ENCODE measurements around the gene PTGFR.

PTGFR gene

DNA sequence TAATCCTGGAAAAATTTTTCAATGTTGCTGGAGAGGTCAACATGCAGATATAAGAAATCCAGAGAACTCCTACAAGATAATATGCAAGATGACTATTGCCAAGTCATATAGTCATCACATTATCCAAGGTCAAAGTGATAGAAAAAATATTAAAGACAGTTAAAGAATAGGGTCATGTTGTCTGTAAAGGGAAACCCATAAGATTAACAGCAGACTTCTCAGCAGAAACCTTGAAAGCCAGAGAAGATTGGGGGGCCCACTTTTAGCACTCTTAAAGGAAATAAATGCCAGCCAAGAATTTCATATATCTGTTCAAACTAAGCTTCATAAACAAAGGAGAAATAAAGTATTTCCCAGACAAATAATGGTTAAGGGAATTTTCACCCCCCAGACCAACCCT lies 64.1 kb downstream of the PTGFR start:
- TF ChIP-seq SNAI2 (CRISPR knock-in tag; IDR thresholded peaks at IDR 0.05), result no peak
- TF ChIP-seq, protein P1, sequence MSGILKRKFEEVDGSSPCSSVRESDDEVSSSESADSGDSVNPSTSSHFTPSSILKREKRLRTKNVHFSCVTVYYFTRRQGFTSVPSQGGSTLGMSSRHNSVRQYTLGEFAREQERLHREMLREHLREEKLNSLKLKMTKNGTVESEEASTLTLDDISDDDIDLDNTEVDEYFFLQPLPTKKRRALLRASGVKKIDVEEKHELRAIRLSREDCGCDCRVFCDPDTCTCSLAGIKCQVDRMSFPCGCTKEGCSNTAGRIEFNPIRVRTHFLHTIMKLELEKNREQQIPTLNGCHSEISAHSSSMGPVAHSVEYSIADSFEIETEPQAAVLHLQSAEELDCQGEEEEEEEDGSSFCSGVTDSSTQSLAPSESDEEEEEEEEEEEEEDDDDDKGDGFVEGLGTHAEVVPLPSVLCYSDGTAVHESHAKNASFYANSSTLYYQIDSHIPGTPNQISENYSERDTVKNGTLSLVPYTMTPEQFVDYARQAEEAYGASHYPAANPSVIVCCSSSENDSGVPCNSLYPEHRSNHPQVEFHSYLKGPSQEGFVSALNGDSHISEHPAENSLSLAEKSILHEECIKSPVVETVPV (CRISPR knock-in tag; IDR thresholded peaks at IDR 0.05), result no peak
- no peak for TF ChIP-seq GLIS3 (CRISPR knock-in tag; IDR thresholded peaks at IDR 0.05)
- no peak for TF ChIP-seq ZNF8 (CRISPR knock-in tag; IDR thresholded peaks at IDR 0.05)
- TF ChIP-seq, protein P2, sequence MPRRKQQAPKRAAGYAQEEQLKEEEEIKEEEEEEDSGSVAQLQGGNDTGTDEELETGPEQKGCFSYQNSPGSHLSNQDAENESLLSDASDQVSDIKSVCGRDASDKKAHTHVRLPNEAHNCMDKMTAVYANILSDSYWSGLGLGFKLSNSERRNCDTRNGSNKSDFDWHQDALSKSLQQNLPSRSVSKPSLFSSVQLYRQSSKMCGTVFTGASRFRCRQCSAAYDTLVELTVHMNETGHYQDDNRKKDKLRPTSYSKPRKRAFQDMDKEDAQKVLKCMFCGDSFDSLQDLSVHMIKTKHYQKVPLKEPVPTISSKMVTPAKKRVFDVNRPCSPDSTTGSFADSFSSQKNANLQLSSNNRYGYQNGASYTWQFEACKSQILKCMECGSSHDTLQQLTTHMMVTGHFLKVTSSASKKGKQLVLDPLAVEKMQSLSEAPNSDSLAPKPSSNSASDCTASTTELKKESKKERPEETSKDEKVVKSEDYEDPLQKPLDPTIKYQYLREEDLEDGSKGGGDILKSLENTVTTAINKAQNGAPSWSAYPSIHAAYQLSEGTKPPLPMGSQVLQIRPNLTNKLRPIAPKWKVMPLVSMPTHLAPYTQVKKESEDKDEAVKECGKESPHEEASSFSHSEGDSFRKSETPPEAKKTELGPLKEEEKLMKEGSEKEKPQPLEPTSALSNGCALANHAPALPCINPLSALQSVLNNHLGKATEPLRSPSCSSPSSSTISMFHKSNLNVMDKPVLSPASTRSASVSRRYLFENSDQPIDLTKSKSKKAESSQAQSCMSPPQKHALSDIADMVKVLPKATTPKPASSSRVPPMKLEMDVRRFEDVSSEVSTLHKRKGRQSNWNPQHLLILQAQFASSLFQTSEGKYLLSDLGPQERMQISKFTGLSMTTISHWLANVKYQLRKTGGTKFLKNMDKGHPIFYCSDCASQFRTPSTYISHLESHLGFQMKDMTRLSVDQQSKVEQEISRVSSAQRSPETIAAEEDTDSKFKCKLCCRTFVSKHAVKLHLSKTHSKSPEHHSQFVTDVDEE (CRISPR knock-in tag; IDR thresholded peaks at IDR 0.05), result no peak
- TF ChIP-seq PPARA (CRISPR knock-in tag; IDR thresholded peaks at IDR 0.05; ENCODE audit: borderline replicate concordance), result no peak
- no peak for TF ChIP-seq TOX (CRISPR knock-in tag; IDR thresholded peaks at IDR 0.05; ENCODE audit: borderline replicate concordance)
- TF ChIP-seq ZFP30 (CRISPR knock-in tag; IDR thresholded peaks at IDR 0.05), result no peak
- no peak for TF ChIP-seq CSDC2 (CRISPR knock-in tag; IDR thresholded peaks at IDR 0.05)
- no peak for TF ChIP-seq ZFP3 (CRISPR knock-in tag; IDR thresholded peaks at IDR 0.05)
- no peak for TF ChIP-seq TCF4 (CRISPR knock-in tag; IDR thresholded peaks at IDR 0.05; ENCODE audit: borderline replicate concordance)
- no peak for TF ChIP-seq ISL1 (CRISPR knock-in tag; IDR thresholded peaks at IDR 0.05)
- no peak for TF ChIP-seq ZNF70 (CRISPR knock-in tag; IDR thresholded peaks at IDR 0.05)
- no peak for TF ChIP-seq ARNTL (CRISPR knock-in tag; IDR thresholded peaks at IDR 0.05; ENCODE audit: borderline replicate concordance, low read depth)
- TF ChIP-seq, protein P3, sequence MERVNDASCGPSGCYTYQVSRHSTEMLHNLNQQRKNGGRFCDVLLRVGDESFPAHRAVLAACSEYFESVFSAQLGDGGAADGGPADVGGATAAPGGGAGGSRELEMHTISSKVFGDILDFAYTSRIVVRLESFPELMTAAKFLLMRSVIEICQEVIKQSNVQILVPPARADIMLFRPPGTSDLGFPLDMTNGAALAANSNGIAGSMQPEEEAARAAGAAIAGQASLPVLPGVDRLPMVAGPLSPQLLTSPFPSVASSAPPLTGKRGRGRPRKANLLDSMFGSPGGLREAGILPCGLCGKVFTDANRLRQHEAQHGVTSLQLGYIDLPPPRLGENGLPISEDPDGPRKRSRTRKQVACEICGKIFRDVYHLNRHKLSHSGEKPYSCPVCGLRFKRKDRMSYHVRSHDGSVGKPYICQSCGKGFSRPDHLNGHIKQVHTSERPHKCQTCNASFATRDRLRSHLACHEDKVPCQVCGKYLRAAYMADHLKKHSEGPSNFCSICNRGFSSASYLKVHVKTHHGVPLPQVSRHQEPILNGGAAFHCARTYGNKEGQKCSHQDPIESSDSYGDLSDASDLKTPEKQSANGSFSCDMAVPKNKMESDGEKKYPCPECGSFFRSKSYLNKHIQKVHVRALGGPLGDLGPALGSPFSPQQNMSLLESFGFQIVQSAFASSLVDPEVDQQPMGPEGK (CRISPR knock-in tag; IDR thresholded peaks at IDR 0.05; ENCODE audit: borderline replicate concordance), result no peak
- no peak for TF ChIP-seq BACH2 (CRISPR knock-in tag; IDR thresholded peaks at IDR 0.05; ENCODE audit: borderline replicate concordance)
- no peak for TF ChIP-seq ZNF565 (CRISPR knock-in tag; conservative IDR thresholded peaks at IDR 0.05; ENCODE audit: low read depth)
- no peak for TF ChIP-seq OSR1 (CRISPR knock-in tag; IDR thresholded peaks at IDR 0.05)
- no peak for ATAC-seq

DNA sequence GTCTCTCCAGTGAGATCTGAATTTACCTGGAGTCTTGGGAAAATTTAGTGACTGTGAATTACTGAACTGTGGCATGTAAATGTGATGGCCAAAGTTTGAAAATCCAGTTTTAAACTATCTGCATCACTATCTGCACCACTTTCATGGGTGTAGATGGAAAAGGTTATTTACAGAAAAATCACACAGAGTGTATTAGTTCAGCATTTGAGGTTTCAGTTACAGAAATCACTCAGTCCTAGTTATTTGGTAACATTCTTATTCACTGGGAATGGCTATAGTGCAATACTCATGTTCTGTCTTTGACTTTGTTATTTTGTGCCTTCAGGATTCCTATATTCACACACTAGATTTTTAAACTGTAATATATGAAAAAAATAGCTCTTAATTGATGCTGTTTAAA lies 68.9 kb downstream of the PTGFR start:
- ATAC-seq, result no peak
- no peak for TF ChIP-seq ZNF70 (CRISPR knock-in tag; IDR thresholded peaks at IDR 0.05)
- TF ChIP-seq ARNTL (CRISPR knock-in tag; IDR thresholded peaks at IDR 0.05; ENCODE audit: borderline replicate concordance, low read depth), result no peak
- no peak for TF ChIP-seq ZFP30 (CRISPR knock-in tag; IDR thresholded peaks at IDR 0.05)
- no peak for TF ChIP-seq BACH2 (CRISPR knock-in tag; IDR thresholded peaks at IDR 0.05; ENCODE audit: borderline replicate concordance)

DNA sequence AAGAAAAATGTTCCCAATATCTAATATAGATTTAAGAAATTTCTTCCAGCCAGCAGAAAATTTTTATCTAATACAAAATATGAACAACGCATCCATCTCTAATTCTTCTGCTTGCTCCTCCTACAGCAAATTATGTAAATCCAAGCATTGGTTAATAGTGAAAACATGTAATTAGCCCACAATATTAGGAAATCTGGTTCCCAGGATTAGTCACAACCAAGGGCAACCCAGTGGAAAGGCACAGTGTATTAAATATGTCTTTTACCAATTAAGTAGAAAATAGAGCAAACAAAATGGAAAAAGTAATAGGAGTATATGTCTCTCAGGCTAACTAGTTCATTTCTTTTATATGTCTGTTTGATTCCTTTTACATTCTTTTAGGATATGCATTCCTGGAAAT lies 70.0 kb downstream of the PTGFR start:
- TF ChIP-seq PPARA (CRISPR knock-in tag; IDR thresholded peaks at IDR 0.05; ENCODE audit: borderline replicate concordance), result no peak
- TF ChIP-seq, protein P1 (CRISPR knock-in tag; IDR thresholded peaks at IDR 0.05), result no peak
- TF ChIP-seq, protein P4, sequence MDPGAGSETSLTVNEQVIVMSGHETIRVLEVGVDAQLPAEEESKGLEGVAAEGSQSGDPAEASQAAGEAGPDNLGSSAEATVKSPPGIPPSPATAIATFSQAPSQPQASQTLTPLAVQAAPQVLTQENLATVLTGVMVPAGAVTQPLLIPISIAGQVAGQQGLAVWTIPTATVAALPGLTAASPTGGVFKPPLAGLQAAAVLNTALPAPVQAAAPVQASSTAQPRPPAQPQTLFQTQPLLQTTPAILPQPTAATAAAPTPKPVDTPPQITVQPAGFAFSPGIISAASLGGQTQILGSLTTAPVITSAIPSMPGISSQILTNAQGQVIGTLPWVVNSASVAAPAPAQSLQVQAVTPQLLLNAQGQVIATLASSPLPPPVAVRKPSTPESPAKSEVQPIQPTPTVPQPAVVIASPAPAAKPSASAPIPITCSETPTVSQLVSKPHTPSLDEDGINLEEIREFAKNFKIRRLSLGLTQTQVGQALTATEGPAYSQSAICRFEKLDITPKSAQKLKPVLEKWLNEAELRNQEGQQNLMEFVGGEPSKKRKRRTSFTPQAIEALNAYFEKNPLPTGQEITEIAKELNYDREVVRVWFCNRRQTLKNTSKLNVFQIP (CRISPR knock-in tag; IDR thresholded peaks at IDR 0.05; ENCODE audit: borderline replicate concordance, low read depth), result no peak
- TF ChIP-seq ZFP30 (CRISPR knock-in tag; IDR thresholded peaks at IDR 0.05), result no peak
- no peak for TF ChIP-seq RARB (CRISPR knock-in tag; IDR thresholded peaks at IDR 0.05)
- TF ChIP-seq ZNF70 (CRISPR knock-in tag; IDR thresholded peaks at IDR 0.05), result no peak
- no peak for TF ChIP-seq GLIS3 (CRISPR knock-in tag; IDR thresholded peaks at IDR 0.05)
- no peak for TF ChIP-seq ZNF565 (CRISPR knock-in tag; conservative IDR thresholded peaks at IDR 0.05; ENCODE audit: low read depth)
- TF ChIP-seq ZNF8 (CRISPR knock-in tag; IDR thresholded peaks at IDR 0.05), result no peak
- TF ChIP-seq ZC3H10 (CRISPR knock-in tag; IDR thresholded peaks at IDR 0.05), result no peak
- no peak for TF ChIP-seq CSDC2 (CRISPR knock-in tag; IDR thresholded peaks at IDR 0.05)
- no peak for TF ChIP-seq ARNTL (CRISPR knock-in tag; IDR thresholded peaks at IDR 0.05; ENCODE audit: borderline replicate concordance, low read depth)
- TF ChIP-seq TOX (CRISPR knock-in tag; IDR thresholded peaks at IDR 0.05; ENCODE audit: borderline replicate concordance), result no peak
- no peak for TF ChIP-seq ZFP3 (CRISPR knock-in tag; IDR thresholded peaks at IDR 0.05)
- TF ChIP-seq, protein P3 (CRISPR knock-in tag; IDR thresholded peaks at IDR 0.05; ENCODE audit: borderline replicate concordance), result no peak
- TF ChIP-seq ESRRG (CRISPR knock-in tag; IDR thresholded peaks at IDR 0.05), result no peak
- TF ChIP-seq TCF4 (CRISPR knock-in tag; IDR thresholded peaks at IDR 0.05; ENCODE audit: borderline replicate concordance), result no peak
- no peak for TF ChIP-seq ISL1 (CRISPR knock-in tag; IDR thresholded peaks at IDR 0.05)
- ATAC-seq, result no peak

Measured in SK-N-SH treated with all-trans-retinoic acid at 6 μM for 48 hours (cell line).